GM23248 (cell line): ENCODE results near the gene PKD2. TPM values are rescaled to one million over a fixed set of nuclear protein-coding genes. Genes with fewer than 3 reads are reported as not detected.
"Not testable (repeated sequence)": the region's sequence is repeated elsewhere in the genome, so short reads cannot be mapped to it uniquely, and the experiment has no call there.

ENCODE experiments used
- DNase-seq: peaks from one replicate; pipeline ENCODE4 v3.0.0-alpha.2; 2015
- H2AFZ ChIP-seq: fragments of 200-600 bp; sonication (generic); 2 replicates; pipeline ENCODE4 v1.6.1; 2016; ENCODE audit warnings: antibody characterized with exemption
- H3F3A ChIP-seq: fragments of 200-600 bp; sonication (generic); 2 replicates; pipeline ENCODE4 v1.6.1; 2016; ENCODE audit warnings: mild to moderate bottlenecking, antibody characterized with exemption, mixed run types; ENCODE audit not compliant: insufficient read depth
- H3K27ac ChIP-seq: fragments of 200-600 bp; sonication (generic); 2 replicates; pipeline ENCODE4 v1.5.1; 2016; ENCODE audit warnings: mild to moderate bottlenecking
- H3K27me3 ChIP-seq: fragments of 200-600 bp; sonication (generic); replicated peaks from 2 replicates; pipeline ENCODE4 v1.6.1; 2016; ENCODE audit warnings: mild to moderate bottlenecking; ENCODE audit not compliant: insufficient read depth
- H3K36me3 ChIP-seq: fragments of 200-600 bp; sonication (generic); 2 replicates; pipeline ENCODE4 v1.6.1; 2016; ENCODE audit warnings: low read depth, mild to moderate bottlenecking
- H3K4me1 ChIP-seq: fragments of 200-600 bp; sonication (generic); 2 replicates; pipeline ENCODE4 v1.6.1; 2016; ENCODE audit warnings: mild to moderate bottlenecking; ENCODE audit not compliant: insufficient read depth
- H3K4me2 ChIP-seq: fragments of 200-600 bp; sonication (generic); one replicate; pipeline ENCODE4 v1.6.1; 2016; ENCODE audit warnings: mild to moderate bottlenecking; ENCODE audit not compliant: unreplicated experiment
- H3K4me3 ChIP-seq: fragments of 200-600 bp; sonication (generic); 2 replicates; pipeline ENCODE4 v1.5.1; 2016; ENCODE audit warnings: mild to moderate bottlenecking
- H3K79me2 ChIP-seq: fragments of 200-600 bp; sonication (generic); 2 replicates; pipeline ENCODE4 v1.6.1; 2016; ENCODE audit warnings: mild to moderate bottlenecking; ENCODE audit not compliant: insufficient read depth
- H3K9ac ChIP-seq: fragments of 200-600 bp; sonication (generic); 2 replicates; pipeline ENCODE4 v1.6.1; 2016; ENCODE audit warnings: mild to moderate bottlenecking
- H3K9me2 ChIP-seq: fragments of 200-600 bp; sonication (generic); 2 replicates; pipeline ENCODE4 v1.6.1; 2016; ENCODE audit warnings: mixed run types, mild to moderate bottlenecking, moderate library complexity; ENCODE audit not compliant: insufficient read depth
- H3K9me3 ChIP-seq: fragments of 200-600 bp; sonication (generic); one replicate; pipeline ENCODE4 v1.6.1; 2017; ENCODE audit warnings: low read depth
- H4K20me1 ChIP-seq: fragments of 200-600 bp; sonication (generic); 2 replicates; pipeline ENCODE4 v1.6.0; 2016; ENCODE audit not compliant: insufficient read depth
- EZH2 ChIP-seq: fragments of 200-600 bp; sonication (generic); IDR thresholded peaks from 2 replicates; pipeline ENCODE4 v1.6.1; 2018; ENCODE audit warnings: antibody characterized with exemption, mild to moderate bottlenecking; ENCODE audit not compliant: insufficient read depth, poor library complexity, severe bottlenecking
- EZH2phosphoT487 ChIP-seq: fragments of 200-600 bp; sonication (generic); IDR thresholded peaks from 2 replicates; pipeline ENCODE4 v1.6.1; 2018; ENCODE audit warnings: antibody characterized with exemption, moderate library complexity, mild to moderate bottlenecking, low read depth; ENCODE audit not compliant: insufficient read depth
- WGBS, 2 experiments: methylation state at CpG; one replicate each; pipeline ENCODE4 v1.1.6; 2015 to 2017; ENCODE audit warnings: low lambda C conversion rate in 2 of 2, low coverage in 1 of 2; ENCODE audit errors: missing lambda C conversion rate in 2 of 2; 5-methylcytosine and 5-hydroxymethylcytosine counted together
- in situ Hi-C: fragments of 300-500 bp; cut with MboI; formaldehyde crosslinking; loops from 2 replicates; pipeline ENCODE4 v1.15.0; 2020
- polyA plus RNA-seq: library from polyadenylated mRNA; unstranded; fragments of >200 nt; fragmentation: Nextera tagmentation; extraction: Ambion mirVana; gene quantifications from 2 replicates; pipeline ENCODE4 v1.2.1, GENCODE V29; 2016
- total RNA-seq: library from RNA; depleted of rRNA; stranded (reverse); fragments of >200 nt; shearing (Covaris generic); gene quantifications from 2 replicates; pipeline ENCODE4 v1.2.3, GENCODE V29; 2014

PKD2 gene
- total and polyA plus RNA-seq, 2 experiments from 2014 or later, result 35.0 to 125 TPM

GRCh38 chr4:88107406-88108107, 100.1 kb downstream of the PKD2 start:
- Histone ChIP-seq H3K27ac (no peak overlapping the region), H3F3A (no peaks in the 10 kb centered on the region), H3K4me2 (no peak overlapping the region), H3K79me2 (no peaks in the 10 kb centered on the region), H3K9me3 (no peaks in the 10 kb centered on the region), H3K9me2 (no peaks in the 10 kb centered on the region), H3K27me3 (no peaks in the 10 kb centered on the region), H3K9ac (no peak overlapping the region), H2AFZ (no peak overlapping the region), H3K36me3 (no peaks in the 10 kb centered on the region), H3K4me1 (peaks cover 16% of the 10 kb centered on the region), H3K4me3 (no peak overlapping the region), H4K20me1 (no peaks in the 10 kb centered on the region)
- no peak for DNase-seq
- in situ Hi-C loops, result no loop called here
- TF ChIP-seq EZH2phosphoT487 (no peak), EZH2 (no peak)
- 77 to 88% methylated on average over 2 of the region's 2 CpGs for WGBS, 2 experiments

DNA sequence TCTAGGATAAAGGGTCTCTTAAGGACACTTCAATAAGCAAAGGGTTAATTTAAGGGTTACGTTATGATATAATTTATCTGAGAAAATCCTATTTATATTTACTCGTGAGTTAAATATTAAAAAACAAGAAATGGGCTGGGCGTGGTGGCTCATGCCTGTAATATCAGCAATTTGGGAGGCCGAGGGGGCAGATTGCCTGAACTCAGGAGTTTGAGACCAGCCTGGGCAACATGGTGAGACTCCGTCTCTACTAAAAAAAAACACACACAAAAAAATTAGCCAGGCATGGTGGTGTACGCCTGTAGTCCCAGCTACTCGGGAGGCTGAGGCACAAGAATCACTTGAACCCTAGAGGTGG, 100.7 kb downstream of the PKD2 start:
- H3K4me2 ChIP-seq, H3K79me2 ChIP-seq, H3K9ac ChIP-seq, H3K27me3 ChIP-seq, H3K27ac ChIP-seq, H2AFZ ChIP-seq, H3K36me3 ChIP-seq, in situ Hi-C loops, H3F3A ChIP-seq, H3K9me2 ChIP-seq, DNase-seq, H3K4me3 ChIP-seq, H3K9me3 ChIP-seq, H4K20me1 ChIP-seq: not testable (repeated sequence)
- peaks cover 16% of the 10 kb centered on the region for H3K4me1 ChIP-seq
- WGBS, 2 experiments, result 87 to 88% methylated on average over 7 of the region's 7 CpGs

GRCh38 chr4:88108747-88109122, 101.3 kb downstream of the PKD2 start:
- in situ Hi-C loops, result no loop called here
- peak; percentile 13 for DNase-seq
- no peak overlapping the region for H3K4me2 ChIP-seq

DNA sequence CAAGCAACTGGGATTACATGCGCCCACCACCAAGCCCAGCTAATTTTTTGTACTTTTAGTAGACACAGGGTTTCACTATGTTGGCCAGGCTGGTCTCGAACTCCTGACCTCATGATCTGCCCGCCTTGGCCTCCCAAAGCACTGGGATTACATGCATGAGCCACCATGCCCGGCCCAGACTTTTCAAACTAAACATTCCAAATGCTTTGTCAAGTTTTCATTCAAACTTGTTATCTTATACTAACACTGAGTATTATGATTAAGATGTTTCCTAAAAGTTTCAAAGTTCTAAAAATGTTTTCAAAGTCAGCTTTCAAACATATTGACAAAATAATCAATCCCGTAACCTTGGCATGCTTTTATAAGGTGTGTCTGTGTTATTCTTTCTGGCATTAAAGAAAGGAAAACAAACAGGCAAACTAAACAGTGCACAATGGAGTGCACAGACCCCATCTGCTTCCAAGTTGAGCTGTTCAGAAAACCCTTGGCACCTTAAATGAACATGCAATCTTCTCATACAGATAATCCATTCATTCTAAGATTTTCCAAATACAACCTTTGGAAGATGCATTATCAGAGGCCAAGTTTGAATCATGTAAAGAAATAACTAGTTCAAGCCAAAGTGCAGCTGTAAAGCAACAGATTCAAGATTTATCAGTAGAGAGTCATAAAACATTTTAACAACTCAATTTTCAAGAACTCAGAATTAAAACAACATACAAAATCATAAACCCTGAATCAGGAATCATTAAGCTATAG, 101.9 kb downstream of the PKD2 start:
- Histone ChIP-seq H3K36me3 (no peaks in the 10 kb centered on the region), H3K4me3 (no peak overlapping the region), H3K79me2 (no peaks in the 10 kb centered on the region), H2AFZ (no peak overlapping the region), H3K27ac (no peak overlapping the region), H3K4me1 (peaks cover 16% of the 10 kb centered on the region), H3K9me2 (no peaks in the 10 kb centered on the region), H3K9me3 (no peaks in the 10 kb centered on the region), H3K4me2 (no peak overlapping the region), H3K27me3 (no peaks in the 10 kb centered on the region), H3F3A (no peaks in the 10 kb centered on the region), H4K20me1 (no peaks in the 10 kb centered on the region), H3K9ac (no peak overlapping the region)
- 66 to 70% methylated on average over 5 of the region's 5 CpGs for WGBS, 2 experiments
- DNase-seq, result no peak
- in situ Hi-C loops, result no loop called here
- TF ChIP-seq EZH2phosphoT487 (no peak), EZH2 (no peak)

More at GRCh38 chr4:88108747-88109122, 101.3 kb downstream of the PKD2 start:
- no peaks in the 10 kb centered on the region for H3K36me3 ChIP-seq
- no peaks in the 10 kb centered on the region for H3K9me3 ChIP-seq
- no peaks in the 10 kb centered on the region for H3K9me2 ChIP-seq
- peaks cover 16% of the 10 kb centered on the region for H3K4me1 ChIP-seq
- TF ChIP-seq EZH2phosphoT487, result no peak
- TF ChIP-seq EZH2, result no peak
- H4K20me1 ChIP-seq, result no peaks in the 10 kb centered on the region
- no peak overlapping the region for H3K27ac ChIP-seq
- H3F3A ChIP-seq, result no peaks in the 10 kb centered on the region
- H3K9ac ChIP-seq, result no peak overlapping the region
- no peaks in the 10 kb centered on the region for H3K79me2 ChIP-seq
- no peaks in the 10 kb centered on the region for H3K27me3 ChIP-seq
- no peak overlapping the region for H2AFZ ChIP-seq
- no peak overlapping the region for H3K4me3 ChIP-seq
- WGBS, 2 experiments, result 85 to 91% methylated on average over 5 of the region's 5 CpGs
